22Rv1 (cell line): ENCODE results near the gene LCMT1.

ENCODE experiments used
- ZFX ChIP-seq: fragments of 450-650 bp; IDR thresholded peaks from 2 replicates; pipeline ENCODE4 v1.6.1; 2017; ENCODE audit warnings: antibody characterized with exemption, borderline replicate concordance
- TF ChIP-seq, protein P1 (sequence below): fragments of 450-650 bp; IDR thresholded peaks from 2 replicates; pipeline ENCODE4 v1.5.1; 2017; ENCODE audit warnings: mild to moderate bottlenecking

DNA sequence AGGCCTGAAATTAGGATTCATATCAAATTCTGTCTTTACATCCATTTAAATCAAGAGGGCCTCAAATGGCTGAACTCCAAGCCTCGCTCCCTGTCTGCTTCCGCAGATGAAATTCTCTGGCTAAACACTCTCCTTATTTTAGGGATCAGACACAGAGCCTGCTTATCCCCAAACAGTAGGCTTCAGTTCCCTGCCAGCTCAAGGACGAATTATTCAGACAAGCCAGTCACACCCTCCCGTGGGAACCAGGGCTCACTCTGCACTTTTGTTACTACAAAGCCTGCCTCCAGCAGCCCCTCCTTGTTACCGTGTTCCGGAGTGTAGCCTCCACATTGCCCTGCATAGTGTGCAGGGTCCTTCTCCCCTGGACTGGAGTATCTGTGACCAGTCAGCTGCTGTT, 46.6 kb upstream of the LCMT1 start:
- TF ChIP-seq, protein P1, sequence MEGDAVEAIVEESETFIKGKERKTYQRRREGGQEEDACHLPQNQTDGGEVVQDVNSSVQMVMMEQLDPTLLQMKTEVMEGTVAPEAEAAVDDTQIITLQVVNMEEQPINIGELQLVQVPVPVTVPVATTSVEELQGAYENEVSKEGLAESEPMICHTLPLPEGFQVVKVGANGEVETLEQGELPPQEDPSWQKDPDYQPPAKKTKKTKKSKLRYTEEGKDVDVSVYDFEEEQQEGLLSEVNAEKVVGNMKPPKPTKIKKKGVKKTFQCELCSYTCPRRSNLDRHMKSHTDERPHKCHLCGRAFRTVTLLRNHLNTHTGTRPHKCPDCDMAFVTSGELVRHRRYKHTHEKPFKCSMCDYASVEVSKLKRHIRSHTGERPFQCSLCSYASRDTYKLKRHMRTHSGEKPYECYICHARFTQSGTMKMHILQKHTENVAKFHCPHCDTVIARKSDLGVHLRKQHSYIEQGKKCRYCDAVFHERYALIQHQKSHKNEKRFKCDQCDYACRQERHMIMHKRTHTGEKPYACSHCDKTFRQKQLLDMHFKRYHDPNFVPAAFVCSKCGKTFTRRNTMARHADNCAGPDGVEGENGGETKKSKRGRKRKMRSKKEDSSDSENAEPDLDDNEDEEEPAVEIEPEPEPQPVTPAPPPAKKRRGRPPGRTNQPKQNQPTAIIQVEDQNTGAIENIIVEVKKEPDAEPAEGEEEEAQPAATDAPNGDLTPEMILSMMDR = no peak
- no peak for TF ChIP-seq ZFX
